HepG2 (cell line): ENCODE data around the gene FAAP100. TPM values are rescaled to one million over a fixed set of nuclear protein-coding genes. Genes with fewer than 3 reads are reported as not detected.
A peak's percentile ranks its signal among the peaks of the same experiment; 100 is the strongest.

ENCODE experiments used
- ATAC-seq: fragments of 200-7000 bp; cut with Tn5 transposase; 3 replicates; pipeline ENCODE4 v1.9.1; 2020; ENCODE audit warnings: mild to moderate bottlenecking, moderate library complexity
- BruUV-seq: library from RNA; stranded (reverse); fragments of 400-500 nt; replicated peaks from 2 replicates; lab custom pipeline; 2021; lab: Mats Ljungman, UMichigan
- CTCF ChIA-PET: fragments of 300-600 bp; formaldehyde crosslinking; extraction: SDS; loops from one replicate; lab custom pipeline; 2021; ENCODE audit warnings: low total read pairs, inconsistent platforms, low intra/inter-chr PET ratio; lab: Yijun Ruan, JAX
- POLR2A ChIA-PET: fragments of 350-600 bp; sonication (Branson Sonifier 250); formaldehyde crosslinking; loops from one replicate; lab custom pipeline; 2020; ENCODE audit warnings: antibody characterized with exemption, inconsistent platforms; lab: Yijun Ruan, JAX
- DNase-seq: peaks from one replicate; pipeline ENCODE4 v3.0.0-alpha.2; 2015; ENCODE audit warnings: low spot score
- FAIRE-seq: peaks from 3 replicates; lab custom pipeline; 2011; peaks lifted over from hg19 to GRCh38; lab: Jason Lieb, UNC
- H2AFZ ChIP-seq: one replicate; pipeline ENCODE4 v1.6.1; 2011; ENCODE audit warnings: low read length, inconsistent platforms
- H3K27ac ChIP-seq: fragments of 300-600 bp; 3 replicates; pipeline ENCODE4 v1.8.0; 2011; ENCODE audit warnings: mixed run types, mild to moderate bottlenecking, mixed read lengths, low read length, inconsistent platforms; ENCODE audit not compliant: insufficient read depth; ENCODE audit errors: extremely low read length
- H3K27me3 ChIP-seq, 2 experiments: fragments of 200-600 bp in 1 of 2; 2 replicates in 1 of 2; 3 replicates in 1 of 2; pipeline versions ENCODE4 v1.6.0 to v1.8.0; 2011; ENCODE audit warnings: low read length in 2 of 2, mild to moderate bottlenecking in 2 of 2, moderate library complexity in 2 of 2, inconsistent platforms in 1 of 2; ENCODE audit not compliant: insufficient read depth in 2 of 2, control insufficient read depth in 1 of 2
- H3K36me3 ChIP-seq, 2 experiments: fragments of 200-600 bp in 1 of 2; replicated peaks in 1 of 2; 2 replicates in 1 of 2; 3 replicates in 1 of 2; pipeline versions ENCODE4 v1.5.1 to v1.8.0; 2011; ENCODE audit warnings: low read length in 2 of 2, inconsistent platforms in 1 of 2; ENCODE audit not compliant: insufficient read depth in 2 of 2, control insufficient read depth in 1 of 2
- H3K4me1 ChIP-seq: 2 replicates; pipeline ENCODE4 v1.5.1; 2012; ENCODE audit warnings: low read length, inconsistent platforms; ENCODE audit not compliant: insufficient read depth
- H3K4me2 ChIP-seq: 2 replicates; pipeline ENCODE4 v1.6.0; 2011; ENCODE audit warnings: low read depth, low read length, inconsistent platforms
- H3K4me3 ChIP-seq, 3 experiments: fragments of 200-600 bp in 1 of 3; sonication (generic), shearing (Covaris generic) in 1 of 3; replicated peaks in 1 of 3; 2 replicates each; pipeline ENCODE4 v1.5.1; 2011 to 2016; ENCODE audit warnings: low read length in 3 of 3, inconsistent platforms in 2 of 3, low read depth in 2 of 3, mild to moderate bottlenecking in 2 of 3, control low read depth in 1 of 3, mixed read lengths in 1 of 3; ENCODE audit not compliant: insufficient read depth in 1 of 3
- H3K79me2 ChIP-seq: one replicate; pipeline ENCODE4 v1.6.1; 2011; ENCODE audit warnings: low read length, inconsistent platforms; ENCODE audit not compliant: insufficient read depth
- H3K9ac ChIP-seq: 2 replicates; pipeline ENCODE4 v1.6.0; 2011; ENCODE audit warnings: mild to moderate bottlenecking, low read depth, low read length, inconsistent platforms; ENCODE audit not compliant: insufficient read depth
- H3K9me3 ChIP-seq: 2 replicates; pipeline ENCODE4 v1.5.1; 2012; ENCODE audit warnings: mild to moderate bottlenecking, low read length
- H4K20me1 ChIP-seq: 2 replicates; pipeline ENCODE4 v1.6.0; 2011; ENCODE audit warnings: inconsistent platforms, mild to moderate bottlenecking, low read length, moderate library complexity; ENCODE audit not compliant: insufficient read depth
- ELK4 ChIP-seq: sonication (generic); formaldehyde crosslinking; IDR thresholded peaks from 2 replicates; pipeline ENCODE4 v1.9.0; 2021; ENCODE audit warnings: missing genetic modification reagents, borderline replicate concordance
- HMGA1 ChIP-seq: sonication (generic); formaldehyde crosslinking; conservative IDR thresholded peaks from 2 replicates; pipeline ENCODE4 v1.4.0; 2020; ENCODE audit warnings: missing genetic modification reagents
- KAT7 ChIP-seq: IDR thresholded peaks from 2 replicates; pipeline ENCODE4 v1.6.1; 2018; ENCODE audit warnings: borderline replicate concordance, missing compliant biosample characterization
- MAX ChIP-seq: IDR thresholded peaks from 2 replicates; pipeline ENCODE4 v1.6.1; 2012; ENCODE audit warnings: inconsistent platforms
- SCMH1 ChIP-seq: sonication (generic); formaldehyde crosslinking; IDR thresholded peaks from 2 replicates; pipeline ENCODE4 v1.9.0; 2021; ENCODE audit warnings: missing genetic modification reagents, mild to moderate bottlenecking, borderline replicate concordance
- ZNF687 ChIP-seq: sonication (generic); formaldehyde crosslinking; IDR thresholded peaks from 2 replicates; pipeline ENCODE4 v1.5.1; 2020; ENCODE audit warnings: mild to moderate bottlenecking, missing genetic modification reagents, moderate library complexity
- WGBS: methylation state at CpG from one replicate; pipeline ENCODE4 v1.1.6; 2017; ENCODE audit warnings: low lambda C conversion rate; 5-methylcytosine and 5-hydroxymethylcytosine counted together
- in situ Hi-C: cut with HindIII; loops from 2 replicates; pipeline ENCODE4 v1.10.0; 2017; ENCODE audit warnings: low pct_unique_long_range_greater_than_20kb; ENCODE audit not compliant: extremely low pct_ligation_motif_present
- intact Hi-C: fragments of 100-400 bp; cut with micrococcal nuclease; formaldehyde crosslinking; loops from one replicate; pipeline ENCODE4 v1.10.0; 2022; ENCODE audit not compliant: unreplicated experiment
- polyA plus RNA-seq, 8 experiments: library from polyadenylated mRNA; depleted of rRNA in 3 of 8; stranded (reverse) in 7 of 8; unstranded in 1 of 8; fragments of >200 nt; fragmentation: Illumina TruSeq in 4 of 8; extraction: Trizol in 4 of 8; gene quantifications; 2 replicates each; pipeline versions ENCODE4 v1.2.1 to v1.2.3, GENCODE V29; 2011 to 2016; ENCODE audit warnings: low read depth in 4 of 8, missing spikeins in 1 of 8, mixed read lengths in 1 of 8; ENCODE audit not compliant: insufficient read depth in 1 of 8
- total RNA-seq, 5 experiments: library from RNA; depleted of rRNA; stranded (reverse); fragments of >200 nt; fragmentation: Illumina TruSeq; extraction: Trizol; gene quantifications; 2 replicates each; pipeline ENCODE4 v1.2.3, GENCODE V29; 2016; ENCODE audit warnings: low read depth in 1 of 5
- TF ChIP-seq, protein P1 (sequence below): sonication (generic); formaldehyde crosslinking; IDR thresholded peaks from 2 replicates; pipeline ENCODE4 v1.4.0; 2020; ENCODE audit warnings: missing genetic modification reagents
- TF ChIP-seq, protein P2 (sequence below): fragments of 450-650 bp; IDR thresholded peaks from 2 replicates; pipeline ENCODE4 v1.6.1; 2016

The FAAP100 gene
- total and polyA plus RNA-seq, 2 of the 13 experiments (the other 11 are each of a cell fraction or from before 2014, with no cell fraction given) = 7.6 to 20.8 TPM

DNA sequence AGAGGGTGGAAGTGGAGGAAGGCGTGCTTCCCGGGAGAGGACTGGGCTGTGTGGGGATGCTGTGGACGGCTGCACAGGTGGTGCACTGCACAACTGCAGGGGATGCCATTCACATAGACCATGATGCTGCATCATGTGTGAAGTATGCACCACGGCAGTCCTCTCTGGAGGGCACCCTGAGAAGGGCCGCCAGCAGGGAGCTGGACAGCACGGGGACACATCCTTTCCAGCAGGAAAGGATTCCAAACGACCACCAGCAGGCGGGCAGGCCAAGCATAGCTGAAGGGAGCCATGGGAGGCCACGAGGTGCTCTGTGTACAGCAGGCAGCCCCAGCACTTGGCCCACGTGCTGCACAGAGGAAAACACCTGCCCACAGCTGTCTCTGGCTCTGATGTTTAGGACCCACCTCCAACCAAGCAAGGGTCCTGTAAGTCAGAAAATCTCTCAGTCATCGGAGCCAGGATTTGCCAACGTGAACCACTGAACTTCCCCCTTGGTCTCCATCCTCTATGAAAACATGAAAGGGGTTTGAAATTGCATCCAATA is 49.6 kb downstream of the FAAP100 start:
- peak; percentile 8 for ATAC-seq
- no peak for DNase-seq
- ChIA-PET POLR2A (interaction anchor here (1.6 kb wide), 1 partner anchor 10 kb away, joined by 7 read pairs; the partner anchor contains the start of gene ACTG1), CTCF (no interaction called here)
- TF ChIP-seq MAX (peak; percentile 20; the same call in 1 of the 2 replicates), SCMH1 (CRISPR knock-in tag) (no peak), ZNF687 (CRISPR knock-in tag) (peak; percentile 38; the same call in 1 of the 2 replicates), ELK4 (CRISPR knock-in tag) (peak; percentile 62; the same call in 1 of the 2 replicates), HMGA1 (CRISPR knock-in tag) (no peak), KAT7 (no peak)
- TF ChIP-seq, protein P1, sequence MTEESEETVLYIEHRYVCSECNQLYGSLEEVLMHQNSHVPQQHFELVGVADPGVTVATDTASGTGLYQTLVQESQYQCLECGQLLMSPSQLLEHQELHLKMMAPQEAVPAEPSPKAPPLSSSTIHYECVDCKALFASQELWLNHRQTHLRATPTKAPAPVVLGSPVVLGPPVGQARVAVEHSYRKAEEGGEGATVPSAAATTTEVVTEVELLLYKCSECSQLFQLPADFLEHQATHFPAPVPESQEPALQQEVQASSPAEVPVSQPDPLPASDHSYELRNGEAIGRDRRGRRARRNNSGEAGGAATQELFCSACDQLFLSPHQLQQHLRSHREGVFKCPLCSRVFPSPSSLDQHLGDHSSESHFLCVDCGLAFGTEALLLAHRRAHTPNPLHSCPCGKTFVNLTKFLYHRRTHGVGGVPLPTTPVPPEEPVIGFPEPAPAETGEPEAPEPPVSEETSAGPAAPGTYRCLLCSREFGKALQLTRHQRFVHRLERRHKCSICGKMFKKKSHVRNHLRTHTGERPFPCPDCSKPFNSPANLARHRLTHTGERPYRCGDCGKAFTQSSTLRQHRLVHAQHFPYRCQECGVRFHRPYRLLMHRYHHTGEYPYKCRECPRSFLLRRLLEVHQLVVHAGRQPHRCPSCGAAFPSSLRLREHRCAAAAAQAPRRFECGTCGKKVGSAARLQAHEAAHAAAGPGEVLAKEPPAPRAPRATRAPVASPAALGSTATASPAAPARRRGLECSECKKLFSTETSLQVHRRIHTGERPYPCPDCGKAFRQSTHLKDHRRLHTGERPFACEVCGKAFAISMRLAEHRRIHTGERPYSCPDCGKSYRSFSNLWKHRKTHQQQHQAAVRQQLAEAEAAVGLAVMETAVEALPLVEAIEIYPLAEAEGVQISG = 0 out of 2 replicates have a peak, but pooled peaks have one; percentile 17
- TF ChIP-seq, protein P2, sequence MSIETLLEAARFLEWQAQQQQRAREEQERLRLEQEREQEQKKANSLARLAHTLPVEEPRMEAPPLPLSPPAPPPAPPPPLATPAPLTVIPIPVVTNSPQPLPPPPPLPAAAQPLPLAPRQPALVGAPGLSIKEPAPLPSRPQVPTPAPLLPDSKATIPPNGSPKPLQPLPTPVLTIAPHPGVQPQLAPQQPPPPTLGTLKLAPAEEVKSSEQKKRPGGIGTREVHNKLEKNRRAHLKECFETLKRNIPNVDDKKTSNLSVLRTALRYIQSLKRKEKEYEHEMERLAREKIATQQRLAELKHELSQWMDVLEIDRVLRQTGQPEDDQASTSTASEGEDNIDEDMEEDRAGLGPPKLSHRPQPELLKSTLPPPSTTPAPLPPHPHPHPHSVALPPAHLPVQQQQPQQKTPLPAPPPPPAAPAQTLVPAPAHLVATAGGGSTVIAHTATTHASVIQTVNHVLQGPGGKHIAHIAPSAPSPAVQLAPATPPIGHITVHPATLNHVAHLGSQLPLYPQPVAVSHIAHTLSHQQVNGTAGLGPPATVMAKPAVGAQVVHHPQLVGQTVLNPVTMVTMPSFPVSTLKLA = peak; percentile 89
- Histone ChIP-seq H3K27me3 (peaks cover 4 to 21% of the 10 kb centered on the region in 2 experiments), H3K79me2 (no peaks in the 10 kb centered on the region), H3K4me2 (no peak overlapping the region), H3K4me1 (peaks cover 12% of the 10 kb centered on the region), H3K9ac (no peak overlapping the region), H3K9me3 (no peaks in the 10 kb centered on the region), H3K36me3 (no peaks in the 10 kb centered on the region), H3K4me3 (no peak overlapping the region), H2AFZ (no peak overlapping the region), H3K27ac (no peak overlapping the region), H4K20me1 (no peaks in the 10 kb centered on the region)
- WGBS = 23% methylated on average over 7 of the region's 12 CpGs
- in situ Hi-C loops = no loop called here
- no peak for FAIRE-seq
- intact Hi-C loops = no loop called here
- BruUV-seq = no TSS peak
